Left lung (tissue), 10 donors: ENCODE results near the gene TXNDC9. TPM values are rescaled to one million over a fixed set of nuclear protein-coding genes. Genes with fewer than 3 reads are reported as not detected.
"Not testable (repeated sequence)": the region's sequence is repeated elsewhere in the genome, so short reads cannot be mapped to it uniquely, and the experiment has no call there.

Experiments
- ATAC-seq: fragments of 200-7000 bp; cut with Tn5 transposase; one replicate; pipeline ENCODE4 v1.9.1; 2020; ENCODE audit warnings: moderate library complexity
- DNase-seq, 4 donors: peaks; one replicate each; pipeline ENCODE4 v3.0.0-alpha.2; 2013 to 2020
- H3K27ac ChIP-seq, 2 donors: fragments of 200-600 bp; sonication (generic) in 1 of 2; one replicate each; pipeline versions ENCODE4 v1.5.0 to v1.8.0; 2020 to 2021
- H3K27me3 ChIP-seq, 2 donors: fragments of 200-600 bp; sonication (generic) in 1 of 2; one replicate each; pipeline versions ENCODE4 v1.5.0 to v1.8.0; 2020 to 2021
- H3K36me3 ChIP-seq, 2 donors: fragments of 200-600 bp; sonication (generic) in 1 of 2; one replicate each; pipeline versions ENCODE4 v1.5.0 to v1.8.0; 2020 to 2021
- H3K4me1 ChIP-seq, 2 donors: fragments of 200-600 bp; one replicate each; pipeline ENCODE4 v1.8.0; 2021
- H3K4me3 ChIP-seq, 2 donors: fragments of 200-600 bp; sonication (generic) in 1 of 2; one replicate each; pipeline versions ENCODE4 v1.5.0 to v1.8.0; 2020 to 2021; ENCODE audit warnings: mild to moderate bottlenecking in 1 of 2
- H3K9me3 ChIP-seq, 2 donors: fragments of 200-600 bp; sonication (generic) in 1 of 2; one replicate each; pipeline versions ENCODE4 v1.5.0 to v1.8.0; 2020 to 2021
- intact Hi-C, 2 donors: fragments of 100-400 bp; cut with DNase I; formaldehyde crosslinking; loops; one replicate each; pipeline versions ENCODE4 v1.11.2 to v1.14.2; 2022
- polyA plus RNA-seq, 6 donors: library from polyadenylated mRNA; unstranded; fragments of 120-200 nt; gene quantifications; one replicate each; pipeline ENCODE4 v1.2.1, GENCODE V29; 2013; ENCODE audit not compliant: insufficient read length in 6 of 6
- total RNA-seq, 2 donors: library from RNA; stranded (reverse); fragmentation: NEBNext Ultra II Directional; extraction: Animal tissue kit (Norgen Biotek cat#: 25700); gene quantifications; one replicate each; pipeline ENCODE4 v1.2.1, GENCODE V29; 2021
- TF ChIP-seq, protein P1 (sequence below), 2 donors: fragments of 200-600 bp; sonication (generic) in 1 of 2; IDR thresholded peaks; one replicate each; pipeline versions ENCODE4 v1.5.0 to v1.8.0; 2021; ENCODE audit warnings: antibody characterized with exemption in 2 of 2
- donor health status: DM: no; HTN: yes; CAD: no.
- donor health status: DM: no; HTN: no; CAD: no.

TXNDC9 gene
- total and polyA plus RNA-seq, 8 donors, result 27.2 to 43.7 (median 35.7) TPM

DNA sequence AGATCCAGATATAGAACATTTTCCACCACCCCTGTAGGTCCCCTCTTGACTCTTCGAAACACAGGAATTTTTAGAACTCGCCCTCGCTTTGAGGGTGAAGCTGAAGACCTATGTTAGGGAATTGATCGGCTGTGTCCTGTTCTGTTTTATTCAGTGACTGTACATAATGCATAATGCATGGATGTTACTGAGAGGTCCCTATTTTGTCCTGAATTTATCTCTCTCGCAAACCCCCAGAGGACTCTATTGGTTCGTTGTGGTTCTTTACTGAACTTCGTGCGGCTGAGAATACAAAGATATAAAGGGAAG is 625 bp upstream of the TXNDC9 start:
- H3K4me3 ChIP-seq, result peak overlapping the region; percentile 66 to 97
- H3K4me1 ChIP-seq, result peaks cover 16 to 47% of the 10 kb centered on the region in 2 donors
- peak overlapping the region; percentile 88 to 95 for H3K27ac ChIP-seq
- H3K27me3 ChIP-seq, result no peaks in the 10 kb centered on the region
- no peaks in the 10 kb centered on the region for H3K9me3 ChIP-seq
- TF ChIP-seq, protein P1, sequence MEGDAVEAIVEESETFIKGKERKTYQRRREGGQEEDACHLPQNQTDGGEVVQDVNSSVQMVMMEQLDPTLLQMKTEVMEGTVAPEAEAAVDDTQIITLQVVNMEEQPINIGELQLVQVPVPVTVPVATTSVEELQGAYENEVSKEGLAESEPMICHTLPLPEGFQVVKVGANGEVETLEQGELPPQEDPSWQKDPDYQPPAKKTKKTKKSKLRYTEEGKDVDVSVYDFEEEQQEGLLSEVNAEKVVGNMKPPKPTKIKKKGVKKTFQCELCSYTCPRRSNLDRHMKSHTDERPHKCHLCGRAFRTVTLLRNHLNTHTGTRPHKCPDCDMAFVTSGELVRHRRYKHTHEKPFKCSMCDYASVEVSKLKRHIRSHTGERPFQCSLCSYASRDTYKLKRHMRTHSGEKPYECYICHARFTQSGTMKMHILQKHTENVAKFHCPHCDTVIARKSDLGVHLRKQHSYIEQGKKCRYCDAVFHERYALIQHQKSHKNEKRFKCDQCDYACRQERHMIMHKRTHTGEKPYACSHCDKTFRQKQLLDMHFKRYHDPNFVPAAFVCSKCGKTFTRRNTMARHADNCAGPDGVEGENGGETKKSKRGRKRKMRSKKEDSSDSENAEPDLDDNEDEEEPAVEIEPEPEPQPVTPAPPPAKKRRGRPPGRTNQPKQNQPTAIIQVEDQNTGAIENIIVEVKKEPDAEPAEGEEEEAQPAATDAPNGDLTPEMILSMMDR (IDR thresholded peaks at IDR 0.05), result no peak
- DNase-seq, result no peak
- intact Hi-C loops, result loop anchor here in 1 of 2 donors (10.0 kb wide), 1 partner anchor 152 kb away; the partner anchor contains the start of genes MITD1 and MRPL30
- peaks cover 0 to 13% of the 10 kb centered on the region in 2 donors for H3K36me3 ChIP-seq
- ATAC-seq, result peak; percentile 0

DNA sequence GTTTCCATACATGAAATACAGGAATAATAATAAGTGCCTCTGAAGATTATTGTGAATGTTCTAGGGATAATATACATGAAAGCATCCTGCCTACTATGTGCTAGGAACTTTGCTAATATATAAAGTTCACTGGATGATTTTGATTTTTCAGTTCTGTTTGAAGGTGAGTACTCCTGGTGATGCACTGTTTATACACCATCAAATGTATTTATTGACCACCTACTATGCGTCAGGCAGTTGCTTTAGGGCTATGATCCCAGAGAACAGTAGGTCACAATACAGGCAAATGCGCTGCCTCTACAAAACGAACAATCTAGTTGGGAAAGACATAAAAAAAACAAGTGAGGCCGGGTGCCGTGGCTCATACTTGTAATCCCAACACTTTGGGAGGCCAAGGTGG is 10.7 kb downstream of the TXNDC9 start:
- intact Hi-C loops, result no loop called here
- ATAC-seq (no peak), DNase-seq (no peak)
- Histone ChIP-seq H3K4me1 (no peaks in the 10 kb centered on the region), H3K4me3 (no peak overlapping the region), H3K27me3 (no peaks in the 10 kb centered on the region), H3K27ac (no peak overlapping the region), H3K36me3 (peaks cover 0 to 99% of the 10 kb centered on the region in 2 donors), H3K9me3 (no peaks in the 10 kb centered on the region)
- TF ChIP-seq, protein P1 (IDR thresholded peaks at IDR 0.05), result no peak

DNA sequence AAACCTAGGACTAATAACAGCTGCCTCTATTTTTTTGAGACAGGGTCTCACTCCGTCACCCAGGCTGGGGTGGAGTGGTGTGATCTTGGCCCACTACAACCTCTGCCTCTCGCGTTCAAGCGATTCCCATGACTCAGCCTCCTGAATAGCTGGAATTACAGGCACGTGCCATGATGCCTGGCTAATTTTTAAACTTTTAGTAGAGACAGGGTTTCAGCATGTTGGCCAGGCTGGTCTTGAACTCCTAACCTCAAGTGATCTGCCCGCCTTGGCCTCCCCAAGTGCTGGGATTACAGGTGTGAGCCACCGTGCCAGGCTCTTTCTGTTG is 18.3 kb downstream of the TXNDC9 start:
- H3K27me3 ChIP-seq, intact Hi-C loops, H3K9me3 ChIP-seq, H3K4me1 ChIP-seq, DNase-seq, H3K4me3 ChIP-seq, H3K27ac ChIP-seq, ATAC-seq: not testable (repeated sequence)
- H3K36me3 ChIP-seq, result peaks cover 0 to 62% of the 10 kb centered on the region in 2 donors

DNA sequence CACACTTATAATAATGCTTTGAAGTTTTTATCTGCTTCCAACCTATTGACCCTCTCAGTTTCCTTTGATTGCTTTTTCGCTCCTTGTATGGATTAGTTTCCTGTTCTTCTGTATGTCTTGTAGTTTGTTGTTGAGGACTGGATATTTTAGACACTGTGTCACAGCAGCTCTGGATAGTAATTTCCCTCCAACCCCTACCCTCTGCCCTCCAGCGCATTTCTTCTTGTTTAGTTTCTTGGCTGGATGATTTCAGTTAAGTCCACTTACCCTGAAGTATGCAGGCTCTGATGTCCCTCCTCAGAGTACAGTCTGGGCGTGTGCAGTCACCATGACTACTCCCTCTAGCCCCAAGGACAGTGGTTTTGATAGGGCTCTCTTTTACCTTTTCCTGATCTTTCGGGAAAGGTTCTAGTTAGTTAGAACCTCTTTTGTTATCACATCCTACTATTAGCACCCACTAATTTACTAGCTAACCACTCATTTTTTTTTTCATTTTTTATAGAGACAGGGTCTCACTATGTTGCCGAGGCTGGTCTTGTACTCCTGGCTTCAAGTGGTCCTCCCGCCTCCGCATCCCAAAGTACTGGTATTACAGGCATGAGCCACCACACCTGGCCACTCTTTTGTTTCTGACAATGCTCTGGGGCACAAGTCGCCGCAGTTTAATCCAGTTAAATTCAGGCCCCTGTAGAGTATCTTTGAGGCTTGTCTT is 18.8 kb downstream of the TXNDC9 start:
- Histone ChIP-seq H3K9me3 (no peaks in the 10 kb centered on the region), H3K27me3 (no peaks in the 10 kb centered on the region), H3K4me1 (no peaks in the 10 kb centered on the region), H3K27ac (no peak overlapping the region), H3K4me3 (no peak overlapping the region), H3K36me3 (peaks cover 0 to 57% of the 10 kb centered on the region in 2 donors)
- DNase-seq (no peak), ATAC-seq (no peak)
- TF ChIP-seq, protein P1 (IDR thresholded peaks at IDR 0.05), result no peak
- intact Hi-C loops, result no loop called here

DNA sequence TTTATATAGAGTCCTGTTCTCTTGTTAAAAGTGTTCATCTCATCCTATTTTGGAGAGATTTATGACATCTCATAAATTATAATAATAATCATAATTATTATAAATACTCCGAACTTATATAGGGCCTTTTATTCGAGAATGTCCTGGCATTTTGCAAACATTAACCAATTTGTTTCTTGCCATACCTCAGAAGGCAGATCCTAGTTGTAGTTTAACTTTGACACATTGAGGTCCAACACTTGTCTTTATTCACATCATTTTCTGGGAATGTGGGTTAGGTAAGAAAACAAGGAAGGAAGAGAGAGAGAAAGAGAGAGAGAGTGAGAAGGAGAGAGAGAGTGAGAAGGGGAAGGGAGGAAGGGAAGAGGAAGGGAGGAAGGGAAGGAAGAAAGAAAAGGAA is 35.0 kb downstream of the TXNDC9 start, which contains the start of gene LYG1:
TSS of gene LYG1 (minus strand) at position 101 of the 400 bp plus-strand sequence. CDS start 5,527 bp downstream, outside the sequence.
- DNase-seq, H3K4me1 ChIP-seq, H3K27me3 ChIP-seq, ATAC-seq, H3K36me3 ChIP-seq, intact Hi-C loops, H3K4me3 ChIP-seq, H3K9me3 ChIP-seq, H3K27ac ChIP-seq: not testable (repeated sequence)

DNA sequence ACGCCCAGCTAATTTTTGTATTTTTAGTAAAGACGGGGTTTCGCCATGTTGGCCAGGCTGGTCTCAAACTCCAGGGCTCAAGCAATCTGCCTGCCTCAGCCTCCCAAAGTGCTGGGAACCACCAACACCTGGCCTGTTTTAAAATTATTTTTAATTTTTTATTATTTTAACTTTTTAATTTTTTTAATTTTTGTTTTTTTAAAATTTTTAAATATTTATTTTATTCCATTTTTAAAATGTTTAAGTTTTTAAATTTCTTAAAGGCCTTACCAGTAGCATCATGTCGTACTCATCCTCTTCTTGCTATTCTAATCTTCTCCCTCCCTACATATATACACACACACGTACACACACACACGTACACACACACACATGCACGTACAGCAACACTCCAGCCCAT is 36.6 kb downstream of the TXNDC9 start:
- Histone ChIP-seq H3K27me3 (no peaks in the 10 kb centered on the region), H3K36me3 (peaks cover 0 to 10% of the 10 kb centered on the region in 2 donors), H3K9me3 (peaks cover 0 to 3% of the 10 kb centered on the region in 2 donors), H3K27ac (no peak overlapping the region), H3K4me3 (no peak overlapping the region), H3K4me1 (no peaks in the 10 kb centered on the region)
- ATAC-seq (no peak), DNase-seq (no peak)
- TF ChIP-seq, protein P1 (IDR thresholded peaks at IDR 0.05), result no peak
- intact Hi-C loops, result no loop called here
